OCI-LY7 (cell line): Measurements from ENCODE around the gene FGFRL1. TPM values are rescaled to one million over a fixed set of nuclear protein-coding genes. Genes with fewer than 3 reads are reported as not detected.
A peak's percentile ranks its signal among the peaks of the same experiment; 100 is the strongest.

Source experiments
- BruUV-seq: library from RNA; stranded (reverse); fragments of 400-500 nt; replicated peaks from 2 replicates; lab custom pipeline; 2021; lab: Mats Ljungman, UMichigan
- CTCF ChIA-PET: fragments of 300-600 bp; sonication (Branson Sonifier 250); formaldehyde crosslinking; loops from one replicate; lab custom pipeline; 2022; ENCODE audit warnings: antibody characterized with exemption; ENCODE audit not compliant: unreplicated experiment; lab: Charles Lee
- POLR2A ChIA-PET: fragments of 300-600 bp; sonication (Branson Sonifier 250); formaldehyde crosslinking; loops from one replicate; lab custom pipeline; 2022; ENCODE audit warnings: antibody characterized with exemption; lab: Charles Lee
- DNase-seq: peaks from one replicate; pipeline ENCODE4 v3.0.0-alpha.2; 2015; ENCODE audit warnings: low spot score
- H2AFZ ChIP-seq: fragments of 200-600 bp; sonication (generic), shearing (Covaris generic); 2 replicates; pipeline ENCODE4 v1.6.1; 2014; ENCODE audit warnings: mild to moderate bottlenecking, antibody characterized with exemption, low read length, moderate library complexity
- H3K27ac ChIP-seq: fragments of 200-600 bp; sonication (generic); 2 replicates; pipeline ENCODE4 v1.5.1; 2014; ENCODE audit warnings: mixed run types, low read depth, mild to moderate bottlenecking, moderate library complexity, low read length, inconsistent platforms; ENCODE audit not compliant: poor library complexity, severe bottlenecking
- H3K36me3 ChIP-seq: fragments of 200-600 bp; sonication (generic); 2 replicates; pipeline ENCODE4 v1.6.1; 2014; ENCODE audit warnings: mild to moderate bottlenecking, antibody characterized with exemption, low read length, moderate library complexity, mixed read lengths; ENCODE audit not compliant: insufficient read depth
- H3K4me1 ChIP-seq: fragments of 200-600 bp; sonication (generic); 2 replicates; pipeline ENCODE4 v1.5.1; 2014; ENCODE audit warnings: mild to moderate bottlenecking, low read length; ENCODE audit not compliant: insufficient read depth, poor library complexity, severe bottlenecking
- H3K4me2 ChIP-seq: fragments of 200-600 bp; sonication (generic); 2 replicates; pipeline ENCODE4 v1.6.1; 2014; ENCODE audit warnings: mild to moderate bottlenecking, low read length
- H3K4me3 ChIP-seq: fragments of 200-600 bp; sonication (generic); 2 replicates; pipeline ENCODE4 v1.5.1; 2014; ENCODE audit warnings: mild to moderate bottlenecking, low read depth, low read length; ENCODE audit not compliant: poor library complexity, severe bottlenecking
- H3K79me2 ChIP-seq: fragments of 200-600 bp; sonication (generic); 2 replicates; pipeline ENCODE4 v1.6.1; 2016; ENCODE audit warnings: low read depth, mild to moderate bottlenecking, low read length, moderate library complexity, mixed read lengths; ENCODE audit not compliant: insufficient read depth
- H3K9me2 ChIP-seq: fragments of 200-600 bp; sonication (generic); 2 replicates; pipeline ENCODE4 v1.6.1; 2016; ENCODE audit warnings: mild to moderate bottlenecking, low read length, mixed read lengths; ENCODE audit not compliant: insufficient read depth
- H3K9me3 ChIP-seq: fragments of 200-600 bp; sonication (generic); 2 replicates; pipeline ENCODE4 v1.6.1; 2014; ENCODE audit warnings: mild to moderate bottlenecking, mixed run types, low read length, mixed read lengths
- H4K20me1 ChIP-seq: fragments of 200-600 bp; sonication (generic); 2 replicates; pipeline ENCODE4 v1.6.1; 2014; ENCODE audit warnings: mild to moderate bottlenecking, antibody characterized with exemption, low read length, moderate library complexity, mixed read lengths; ENCODE audit not compliant: insufficient read depth
- CTCF ChIP-seq: fragments of 200-600 bp; sonication (generic); conservative IDR thresholded peaks from 2 replicates; pipeline ENCODE4 v1.5.1; 2014; ENCODE audit warnings: mild to moderate bottlenecking, antibody characterized with exemption, low read length, moderate library complexity, mixed read lengths
- EZH2phosphoT487 ChIP-seq: fragments of 200-600 bp; sonication (generic); IDR thresholded peaks from 2 replicates; pipeline ENCODE4 v1.6.1; 2018; ENCODE audit warnings: low read depth, borderline replicate concordance, mild to moderate bottlenecking, mixed run types, antibody characterized with exemption, low read length, moderate library complexity, mixed read lengths
- intact Hi-C: fragments of 100-400 bp; cut with micrococcal nuclease; formaldehyde crosslinking; loops from one replicate; pipeline ENCODE4 v1.10.0; 2022; ENCODE audit not compliant: unreplicated experiment
- total RNA-seq, 2 experiments: library from RNA; depleted of rRNA in 1 of 2; stranded (reverse); fragments of >200 nt in 1 of 2; shearing (Covaris generic) in 1 of 2; gene quantifications; 2 replicates each; pipeline ENCODE4 v1.2.3, GENCODE V29; 2014 to 2022

FGFRL1 gene
- total RNA-seq, 2 experiments from 2014 or later = 1.4 to 2.7 TPM

- Histone ChIP-seq H3K4me3 (no peak overlapping the region), H3K27ac (no peak overlapping the region), H3K4me2 (no peak overlapping the region), H3K36me3 (no peaks in the 10 kb centered on the region), H4K20me1 (no peaks in the 10 kb centered on the region), H3K9me2 (no peaks in the 10 kb centered on the region), H3K79me2 (no peaks in the 10 kb centered on the region), H3K4me1 (peaks cover 25% of the 10 kb centered on the region), H3K9me3 (no peaks in the 10 kb centered on the region), H2AFZ (no peak overlapping the region)
- DNase-seq = no peak
- TF ChIP-seq CTCF (no peak), EZH2phosphoT487 (no peak)
- ChIA-PET CTCF (no interaction called here), POLR2A (no interaction called here)
- BruUV-seq = no TSS peak
- intact Hi-C loops = no loop called here
These were observed 12.7 kb downstream of the FGFRL1 start for GRCh38 chr4:1023895-1024740.

- TF ChIP-seq EZH2phosphoT487 = no peak
- no peak for TF ChIP-seq CTCF
- H2AFZ ChIP-seq = no peak overlapping the region
- no peaks in the 10 kb centered on the region for H3K9me2 ChIP-seq
- intact Hi-C loops = no loop called here
- peaks cover 25% of the 10 kb centered on the region for H3K4me1 ChIP-seq
- H3K9me3 ChIP-seq = no peaks in the 10 kb centered on the region
- DNase-seq = no peak
- H3K36me3 ChIP-seq = no peaks in the 10 kb centered on the region
- ChIA-PET CTCF (no interaction called here), POLR2A (no interaction called here)
- no peak overlapping the region for H3K27ac ChIP-seq
- no peak overlapping the region for H3K4me3 ChIP-seq
- no peak overlapping the region for H3K4me2 ChIP-seq
- no peaks in the 10 kb centered on the region for H4K20me1 ChIP-seq
- no peaks in the 10 kb centered on the region for H3K79me2 ChIP-seq
- no TSS peak for BruUV-seq
These were observed 13.6 kb downstream of the FGFRL1 start for GRCh38 chr4:1024882-1025545.

GRCh38 chr4:1026115-1026514 lies 14.7 kb downstream of the FGFRL1 start:
- Histone ChIP-seq H3K9me3 (no peaks in the 10 kb centered on the region), H4K20me1 (no peaks in the 10 kb centered on the region), H3K79me2 (no peaks in the 10 kb centered on the region), H3K4me3 (no peak overlapping the region), H3K27ac (no peak overlapping the region), H3K36me3 (no peaks in the 10 kb centered on the region), H2AFZ (no peak overlapping the region), H3K9me2 (no peaks in the 10 kb centered on the region), H3K4me2 (peak overlapping the region; percentile 33), H3K4me1 (peaks cover 25% of the 10 kb centered on the region)
- BruUV-seq = no TSS peak
- DNase-seq = peak; percentile 65
- no peak for TF ChIP-seq EZH2phosphoT487
- TF ChIP-seq CTCF = no peak
- intact Hi-C loops = no loop called here
- CTCF ChIA-PET = no interaction called here
- POLR2A ChIA-PET = no interaction called here
